GM21825 (cell line): Measurements from ENCODE around the gene RIPK3.
"Not testable (repeated sequence)": the region's sequence is repeated elsewhere in the genome, so short reads cannot be mapped to it uniquely, and the experiment has no call there.

Source experiments
- ATAC-seq: cut with Tn5 transposase; IDR thresholded peaks from one replicate; pipeline ENCODE4 v1.9.1; 2021; ENCODE audit warnings: mild to moderate bottlenecking, moderate library complexity; ENCODE audit not compliant: unreplicated experiment

Gene RIPK3

DNA sequence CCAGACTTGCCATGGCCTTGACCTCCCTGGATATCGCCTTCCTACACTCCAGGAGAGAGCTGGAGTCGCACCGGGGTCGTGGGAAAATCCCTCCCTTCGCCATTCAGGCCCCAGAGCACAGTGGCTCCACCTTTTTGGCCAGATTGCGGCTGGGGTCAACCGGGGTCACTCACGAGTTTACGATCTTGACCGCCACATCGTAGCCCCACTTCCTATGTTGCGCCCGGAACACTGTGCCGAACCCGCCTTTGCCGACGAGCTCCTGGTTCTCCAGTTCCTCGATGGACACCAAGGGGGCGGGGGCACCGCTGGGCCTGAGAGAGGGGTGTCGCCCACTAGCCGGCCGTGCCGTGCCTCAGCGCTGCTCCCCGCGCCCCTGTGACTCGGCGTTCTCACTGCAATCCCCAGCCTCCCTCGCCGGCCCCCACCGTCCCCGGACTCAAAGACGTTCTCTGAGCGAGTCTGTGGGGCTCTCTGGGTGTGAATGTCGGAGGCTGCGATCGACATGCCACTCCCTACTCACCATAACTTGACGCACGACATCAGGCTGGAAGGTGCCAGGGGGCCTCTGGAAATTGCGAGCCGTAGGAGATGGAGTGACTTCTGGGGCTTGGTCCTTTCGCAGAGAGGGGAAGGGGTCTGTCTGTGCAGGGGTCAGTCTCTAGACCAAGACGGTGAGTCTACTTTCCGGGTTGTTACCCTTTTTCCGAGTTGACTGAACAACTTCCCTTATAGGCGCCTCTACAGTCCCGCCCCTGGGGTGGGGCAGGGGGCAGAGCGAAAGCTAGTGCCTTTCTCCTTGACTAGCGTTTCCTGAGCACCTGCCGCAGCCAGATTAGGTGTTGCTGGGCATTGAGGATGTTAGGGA, at the start of gene RIPK3:
TSS of gene RIPK3 (minus strand) at position 708 of the 868 bp plus-strand sequence. CDS start at position 543, 165 bp downstream.
- peak; percentile 84 for ATAC-seq

DNA sequence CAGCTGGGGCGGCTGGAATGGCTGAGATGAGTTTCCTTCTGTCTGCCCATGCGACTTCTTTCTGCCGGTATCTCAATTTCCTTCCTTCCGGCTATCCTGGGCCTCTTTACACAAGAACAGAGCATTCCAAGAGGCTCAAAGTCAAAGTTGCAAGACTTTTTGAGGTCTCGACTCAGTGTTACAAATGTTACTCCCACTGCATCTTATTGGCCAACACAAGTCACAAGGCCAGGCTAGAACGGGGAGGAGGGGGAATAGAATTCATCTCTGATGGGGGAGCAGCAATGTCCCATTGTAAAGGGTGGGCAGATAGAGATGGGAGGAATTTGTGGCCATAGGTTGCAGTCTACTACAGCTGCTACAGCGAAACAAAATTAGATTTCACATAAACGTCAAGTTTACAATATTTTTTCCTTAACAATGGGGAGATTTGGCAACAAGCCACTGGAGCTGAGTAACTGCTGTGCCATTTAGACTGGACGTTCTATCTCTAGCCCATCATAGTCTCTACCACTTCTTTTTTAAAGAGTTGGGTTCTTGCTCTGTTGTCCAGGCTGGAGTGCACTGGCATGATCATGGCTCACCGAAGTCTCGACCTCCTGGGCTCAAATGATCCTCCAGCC, 49.5 kb upstream of the RIPK3 start:
- no peak for ATAC-seq

DNA sequence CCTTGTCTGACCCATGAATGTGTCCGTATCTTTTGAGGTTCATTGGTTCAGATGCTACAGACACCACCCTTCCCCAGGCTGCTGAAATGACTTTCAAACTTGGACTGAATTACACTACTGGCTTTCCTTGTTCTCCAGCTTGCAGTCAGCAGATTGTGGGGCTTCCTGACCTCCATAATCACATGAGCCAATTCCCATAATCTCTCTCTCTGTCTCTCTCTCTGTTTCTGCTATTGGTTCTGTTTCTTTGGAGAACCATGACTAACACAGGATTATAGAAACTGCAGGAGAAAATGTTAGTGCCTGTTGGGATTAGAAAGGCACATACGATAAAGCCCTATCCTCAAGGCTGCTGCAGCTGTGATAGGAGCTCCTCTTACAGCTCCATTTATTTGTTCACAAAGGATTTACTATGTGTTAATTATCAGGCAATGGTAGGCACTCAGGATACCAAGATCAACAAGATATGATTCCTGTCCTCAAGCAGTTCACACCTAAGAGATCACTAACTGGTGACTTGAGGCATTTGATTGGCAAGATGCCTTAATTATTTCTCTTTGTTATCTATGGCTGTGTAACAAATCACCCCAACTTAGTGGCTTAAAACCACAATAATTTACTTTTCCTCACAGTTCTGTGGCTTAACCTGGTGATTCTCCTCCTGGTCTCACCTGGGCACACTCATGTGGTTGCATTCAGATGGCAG, 48.8 kb upstream of the RIPK3 start:
- no peak for ATAC-seq

DNA sequence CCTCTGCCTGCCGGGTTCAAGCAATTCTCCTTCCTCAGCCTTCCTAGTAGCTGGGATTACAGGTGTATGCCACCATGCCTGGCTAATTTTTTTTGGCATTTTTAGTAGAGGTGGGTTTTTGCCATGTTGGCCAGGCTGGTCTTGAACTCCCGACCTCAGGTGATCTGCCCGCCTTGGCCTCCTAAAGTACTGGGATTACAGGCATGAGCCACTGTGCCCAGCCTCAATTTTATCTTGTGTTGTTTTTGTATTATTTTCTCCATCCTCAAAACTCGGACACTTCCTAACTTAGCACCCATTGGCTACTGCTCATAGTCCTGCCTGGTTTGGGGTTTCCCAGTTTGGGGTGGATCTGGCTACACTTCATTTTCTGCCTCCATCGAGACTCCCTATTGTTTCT, 47.8 kb upstream of the RIPK3 start:
- ATAC-seq = not testable (repeated sequence)

DNA sequence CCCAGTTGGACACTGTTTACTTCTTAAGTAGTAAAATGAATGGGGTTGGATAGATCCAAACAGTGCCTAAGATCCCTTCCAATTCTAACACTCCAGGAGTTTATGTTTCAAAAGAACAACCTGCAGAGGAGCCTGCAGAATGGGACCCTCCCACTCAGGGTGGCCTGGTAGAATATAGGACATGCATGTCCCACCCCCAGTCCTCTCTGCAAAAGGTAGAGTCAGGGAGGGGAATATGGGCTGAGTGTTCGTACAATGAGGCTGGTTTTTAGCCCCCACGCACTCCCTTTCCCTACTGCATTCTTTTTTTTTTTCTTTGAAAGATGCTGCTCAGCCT, 47.2 kb upstream of the RIPK3 start:
- ATAC-seq = no peak

DNA sequence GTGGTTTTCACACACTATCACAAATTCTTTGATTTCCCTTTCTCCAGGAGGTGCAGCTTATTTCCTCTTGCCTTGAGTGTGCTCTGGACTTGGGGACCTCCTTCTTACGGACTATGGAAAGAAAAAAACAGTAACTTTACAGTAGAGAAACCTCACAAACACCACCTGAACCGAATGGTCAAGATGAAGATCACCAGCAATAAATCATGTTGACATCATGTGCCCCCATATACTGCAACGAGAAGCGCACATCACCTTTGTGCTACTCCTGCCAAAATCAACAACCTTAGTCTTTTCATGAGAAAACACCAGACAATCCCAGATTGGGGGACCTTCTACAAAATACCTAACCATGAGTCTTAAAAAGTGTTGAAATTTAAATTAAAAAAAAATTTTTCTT, 45.7 kb upstream of the RIPK3 start:
- no peak for ATAC-seq

DNA sequence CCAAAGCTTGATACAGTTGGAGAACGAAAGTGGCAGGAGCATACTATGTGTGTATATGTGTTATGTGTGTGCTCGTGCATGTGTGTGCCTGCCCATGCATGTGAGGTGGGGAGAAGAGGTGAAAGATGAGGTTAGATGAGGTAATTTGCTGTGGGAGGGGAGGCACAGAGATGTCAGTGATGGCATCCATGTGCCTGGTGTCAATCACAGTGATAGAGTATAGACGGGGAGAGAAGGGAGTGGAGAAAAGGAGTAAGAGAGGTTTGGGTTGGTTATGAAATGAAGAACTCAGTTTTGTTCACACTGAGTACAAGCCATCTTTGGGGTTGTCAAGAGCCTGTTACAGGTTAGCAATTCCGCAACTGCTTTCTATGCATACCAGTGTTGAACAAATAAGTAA, 44.4 kb upstream of the RIPK3 start:
- no peak for ATAC-seq

DNA sequence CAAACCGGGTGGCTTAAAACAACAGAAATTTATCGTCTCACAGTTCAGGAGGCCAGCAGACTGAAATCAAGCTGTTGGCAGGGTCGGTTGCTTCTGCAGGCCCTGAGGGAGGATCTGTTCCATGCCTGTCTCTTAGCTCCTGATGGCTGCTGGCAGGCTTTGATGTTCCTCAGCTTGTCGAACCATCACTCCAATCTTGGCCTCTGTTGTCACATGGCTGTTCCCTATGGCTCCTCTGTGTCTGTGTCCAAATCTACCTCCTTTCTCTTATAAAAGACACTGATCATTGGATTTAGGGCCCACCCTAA, 42.2 kb upstream of the RIPK3 start:
- ATAC-seq = no peak

DNA sequence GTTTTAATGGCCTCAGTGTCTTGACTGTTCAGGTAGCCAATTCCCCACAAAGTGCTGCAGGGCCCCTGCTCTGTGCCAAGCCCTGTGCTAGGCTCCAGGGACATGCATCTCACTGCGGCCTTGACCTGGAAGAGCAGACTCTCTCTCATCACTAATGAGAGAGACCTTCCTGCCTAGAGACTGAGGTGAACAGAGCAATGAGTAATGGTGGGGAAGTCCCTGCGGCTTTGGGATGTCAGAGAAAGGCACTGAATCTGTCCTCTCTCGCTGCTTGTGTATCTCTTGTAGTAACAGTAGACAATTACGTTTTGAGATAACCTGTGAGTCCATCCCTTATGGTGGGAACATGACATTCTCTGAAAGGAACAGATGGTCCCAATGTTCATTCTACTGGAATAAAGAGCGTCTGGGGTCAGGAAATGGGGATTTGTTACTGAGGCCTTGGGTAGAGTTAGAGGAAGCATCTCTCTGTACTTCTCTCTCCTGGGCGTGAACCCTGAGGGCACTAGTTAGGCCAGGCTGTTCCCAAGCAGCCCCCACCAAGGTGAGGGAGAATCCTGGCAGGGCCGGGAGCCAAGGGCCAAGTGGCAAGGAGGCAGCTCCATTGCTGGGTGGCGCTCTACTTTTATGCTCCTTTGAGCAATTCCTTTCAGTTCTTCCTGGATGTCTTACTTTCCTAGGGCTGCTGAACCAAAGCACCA, 41.7 kb upstream of the RIPK3 start:
- ATAC-seq = no peak

DNA sequence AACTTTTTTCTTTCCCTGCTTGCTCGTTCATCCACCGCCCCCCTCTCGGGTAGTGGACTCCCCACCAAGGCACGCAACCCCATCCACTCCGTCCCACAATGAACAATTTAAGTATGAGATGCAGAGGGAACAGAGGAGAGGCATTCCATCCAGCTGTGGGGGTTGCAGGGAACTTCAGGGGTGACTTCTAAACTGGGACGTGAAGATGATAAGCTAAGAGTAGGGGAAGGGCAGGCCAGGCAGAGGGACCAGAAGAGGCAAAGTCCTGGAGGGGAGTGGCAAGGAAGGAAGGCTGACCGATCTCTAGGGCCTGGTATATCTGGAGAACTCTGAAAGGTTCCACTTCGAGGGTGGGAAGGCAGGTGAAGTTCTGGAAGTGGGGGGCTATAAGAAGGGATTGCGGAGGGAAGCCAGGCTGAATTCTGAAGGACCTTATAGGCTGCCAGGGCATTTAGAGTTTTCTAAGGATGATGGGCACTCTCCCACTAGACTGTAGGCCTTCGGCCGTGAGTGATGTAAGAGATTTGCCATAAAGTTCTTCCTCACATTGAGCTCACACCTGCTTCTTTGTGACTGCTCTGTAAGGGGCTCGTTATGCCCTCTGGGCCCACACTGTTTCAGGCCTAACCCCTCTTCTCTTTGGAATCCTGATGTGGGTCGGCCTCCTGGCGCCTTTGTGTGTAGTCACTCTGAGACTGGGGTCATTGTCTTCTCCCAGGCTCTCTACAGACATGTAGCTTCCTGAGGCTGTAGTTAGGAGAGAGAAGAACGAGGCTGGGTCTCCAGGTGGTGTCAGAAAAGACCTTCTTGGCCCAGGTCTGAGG, 40.3 kb upstream of the RIPK3 start:
- no peak for ATAC-seq

DNA sequence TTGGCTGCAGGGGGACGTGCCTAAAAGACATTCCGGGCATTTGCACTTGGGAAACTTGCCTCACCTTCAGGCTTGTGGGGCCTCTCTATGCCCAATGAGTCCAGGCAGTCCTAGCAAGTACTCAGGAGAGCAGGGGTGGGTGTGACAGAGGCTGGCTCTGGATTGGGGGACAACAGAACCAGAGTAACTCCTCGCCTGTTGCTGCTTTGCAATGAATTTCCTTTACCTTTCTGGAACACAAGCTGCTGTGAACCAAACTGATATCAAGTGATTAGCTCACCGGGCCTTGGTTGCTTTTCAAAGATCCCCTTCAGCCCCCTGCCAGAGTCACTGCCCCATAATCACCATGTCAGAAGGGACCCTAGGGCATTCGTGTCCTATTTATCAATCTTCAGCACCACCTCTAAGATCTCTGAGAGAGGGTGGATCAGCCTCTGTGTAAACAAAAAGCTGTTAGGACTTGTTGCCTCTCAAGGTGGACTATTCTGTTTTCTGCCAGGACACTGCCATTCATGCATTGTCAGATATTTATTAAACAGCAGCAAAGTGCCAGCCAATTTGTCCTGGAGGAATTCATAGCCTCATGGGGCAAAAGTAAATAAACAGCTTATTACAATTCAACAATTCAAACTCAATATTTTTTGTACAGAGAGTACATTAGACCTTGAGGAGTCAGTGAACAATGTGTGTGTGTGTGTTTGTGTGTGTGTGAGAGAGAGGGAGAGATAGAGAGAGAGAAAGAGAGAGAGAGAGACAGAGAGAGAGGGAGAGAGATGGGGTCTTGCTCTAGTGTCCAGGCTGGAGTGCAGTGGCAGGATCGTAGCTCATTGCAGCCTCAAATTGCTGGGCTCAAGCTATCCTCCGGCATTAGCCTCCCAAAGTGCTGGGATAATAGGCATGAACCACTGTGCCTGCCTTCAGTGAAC, 39.5 kb upstream of the RIPK3 start:
- no peak for ATAC-seq

DNA sequence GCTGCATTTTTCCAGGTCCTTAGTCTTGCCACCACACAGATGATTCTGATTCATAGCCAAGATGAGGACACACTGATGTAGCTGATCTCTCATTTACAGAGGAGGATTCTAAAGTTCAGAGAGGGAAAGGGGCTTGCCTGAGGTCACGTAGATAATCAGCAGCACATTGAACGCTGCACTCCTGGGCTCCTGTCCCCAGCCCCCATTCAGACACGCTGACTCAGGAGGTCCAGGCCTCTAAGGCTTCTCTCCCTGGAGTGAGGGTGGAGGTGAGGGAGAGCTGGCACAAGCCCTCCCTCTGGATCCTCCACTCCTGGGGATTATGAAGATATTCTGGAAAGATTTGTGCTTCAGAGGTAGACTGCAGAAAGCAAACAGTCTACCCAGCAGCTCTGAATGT, 38.5 kb upstream of the RIPK3 start:
- no peak for ATAC-seq

DNA sequence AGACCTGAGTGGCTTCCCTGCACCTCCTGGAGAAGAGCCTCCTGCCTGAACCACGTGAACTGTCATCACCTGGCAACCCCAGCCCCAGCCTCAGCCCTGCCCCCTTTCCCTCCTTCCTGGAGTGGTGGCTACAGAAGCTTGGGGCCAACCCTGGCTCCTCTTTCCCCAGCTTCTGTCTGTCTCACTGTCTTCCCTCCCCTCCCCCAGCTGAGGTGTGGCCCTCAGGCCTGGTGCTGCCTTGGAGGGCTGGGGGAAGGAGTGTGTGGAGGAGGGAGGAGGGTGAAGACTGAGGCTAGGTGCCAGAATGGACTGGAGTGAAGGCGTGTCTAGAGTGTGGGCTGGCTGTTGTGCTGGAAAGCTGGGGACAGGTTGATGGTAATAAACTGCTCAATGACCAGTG, 37.9 kb upstream of the RIPK3 start:
- ATAC-seq = no peak

DNA sequence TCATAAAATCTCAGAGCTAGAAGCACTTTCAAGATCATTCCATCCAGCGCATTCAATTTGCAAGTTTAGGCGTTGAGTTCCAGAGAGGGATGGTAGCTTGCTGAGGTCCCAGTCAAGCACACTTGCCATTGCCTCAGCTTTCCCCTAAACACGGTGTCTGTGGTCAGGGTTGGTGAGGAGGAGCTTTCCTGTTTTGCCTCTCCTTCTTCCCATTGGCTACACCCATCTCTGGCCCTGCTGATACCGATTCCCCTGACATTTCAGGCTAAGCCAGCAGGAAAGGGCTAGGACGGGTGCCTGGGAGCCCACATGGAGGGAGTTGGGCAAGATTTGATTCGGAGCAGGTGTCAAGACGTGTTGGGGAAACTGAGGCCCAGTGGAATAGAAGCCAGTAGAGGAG, 37.3 kb upstream of the RIPK3 start:
- ATAC-seq = no peak

DNA sequence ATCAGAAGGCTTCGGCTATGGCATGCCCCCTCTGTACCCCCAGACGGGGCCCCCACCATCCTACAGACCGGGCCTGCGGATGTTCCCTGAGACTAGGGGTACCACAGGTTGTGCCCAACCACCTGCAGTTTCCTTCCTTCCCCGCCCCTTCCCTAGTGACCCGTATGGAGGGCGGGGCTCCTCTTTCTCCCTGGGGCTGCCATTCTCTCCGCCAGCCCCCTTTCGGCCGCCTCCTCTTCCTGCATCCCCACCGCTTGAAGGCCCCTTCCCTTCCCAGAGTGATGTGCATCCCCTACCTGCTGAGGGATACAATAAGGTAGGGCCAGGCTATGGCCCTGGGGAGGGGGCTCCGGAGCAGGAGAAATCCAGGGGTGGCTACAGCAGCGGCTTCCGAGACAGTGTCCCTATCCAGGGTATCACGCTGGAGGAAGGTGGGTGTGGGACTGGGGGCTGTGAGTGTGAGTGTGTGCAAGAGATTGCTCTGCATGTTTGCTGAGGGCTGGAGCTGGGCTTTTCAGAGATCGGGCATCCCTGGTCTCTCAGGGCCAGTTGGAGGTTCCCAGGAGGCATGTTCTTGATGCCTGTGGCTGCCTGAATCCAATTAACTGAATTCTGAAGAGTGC, 36.8 kb upstream of the RIPK3 start:
- no peak for ATAC-seq

DNA sequence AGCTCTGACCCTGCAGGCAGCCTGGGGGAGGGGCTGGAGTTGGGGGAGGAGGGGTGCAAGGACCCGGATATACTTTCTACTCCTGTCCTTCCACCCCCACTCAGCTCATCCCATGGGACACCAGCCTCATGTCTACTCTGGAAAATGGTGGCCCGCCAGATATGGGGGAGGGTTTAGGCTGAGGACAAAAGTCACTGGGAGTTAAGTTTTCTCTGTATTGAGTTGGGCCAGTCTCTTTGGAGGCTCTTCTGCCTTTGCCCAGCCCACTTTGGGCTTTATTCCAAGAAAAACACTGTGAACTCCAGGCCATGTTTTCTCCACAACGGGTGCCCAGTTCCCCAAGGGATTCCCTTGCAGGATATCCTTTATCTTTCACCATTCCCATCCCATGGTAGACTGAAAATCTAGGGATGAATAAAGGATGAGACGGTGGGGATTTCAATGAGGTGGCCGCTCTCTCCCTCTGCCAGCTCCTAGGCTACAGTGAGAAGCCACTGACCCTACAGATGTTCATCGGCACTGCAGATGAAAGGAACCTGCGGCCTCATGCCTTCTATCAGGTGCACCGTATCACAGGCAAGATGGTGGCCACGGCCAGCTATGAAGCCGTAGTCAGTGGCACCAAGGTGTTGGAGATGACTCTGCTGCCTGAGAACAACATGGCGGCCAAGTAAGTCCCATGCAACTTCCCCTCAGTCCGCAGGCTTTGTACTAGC, 33.1 kb upstream of the RIPK3 start:
- no peak for ATAC-seq

DNA sequence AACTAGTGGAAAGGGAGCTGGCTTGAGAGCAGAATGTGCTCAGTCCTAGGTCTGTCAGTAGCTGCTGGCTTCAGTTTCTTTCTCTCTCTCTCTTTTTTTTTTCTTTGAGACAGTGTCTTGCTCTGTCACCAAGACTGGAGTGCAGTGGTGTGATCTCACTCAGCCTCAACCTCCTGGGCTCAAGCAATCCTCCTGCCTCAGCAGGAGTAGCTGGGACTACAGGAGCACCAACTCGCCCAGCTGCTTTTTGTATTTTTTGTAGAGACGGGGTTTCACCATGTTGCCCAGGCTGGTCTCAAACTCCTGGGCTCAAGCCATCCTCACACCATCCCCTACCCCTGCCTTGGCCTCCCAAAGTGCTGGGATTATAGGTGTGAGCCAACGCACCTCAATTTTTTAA, 31.8 kb upstream of the RIPK3 start:
- ATAC-seq = not testable (repeated sequence)

DNA sequence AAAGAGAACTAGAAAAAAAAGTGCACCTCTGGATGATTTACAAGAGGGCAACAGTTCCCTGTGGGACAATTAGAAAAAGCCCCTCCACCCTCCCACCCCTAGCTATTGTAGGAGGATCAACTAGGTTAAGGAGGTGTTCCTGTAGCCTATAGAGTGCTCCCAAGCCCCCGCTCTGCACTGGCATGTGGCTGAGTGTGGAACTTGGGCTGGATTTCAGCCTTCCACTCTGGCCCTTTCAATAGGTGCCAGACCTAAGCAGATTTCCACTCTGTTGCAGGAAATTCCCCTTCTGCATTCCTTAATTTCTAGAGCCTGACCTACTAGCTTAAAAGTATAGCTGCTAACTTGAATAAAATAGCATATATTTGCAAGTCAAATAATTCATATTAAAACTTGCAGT, 31.0 kb upstream of the RIPK3 start:
- ATAC-seq = no peak
